Urinary bladder (tissue), 4 donors: ENCODE results near the gene ASB2. TPM values are rescaled to one million over a fixed set of nuclear protein-coding genes. Genes with fewer than 3 reads are reported as not detected.

Experiments
- DNase-seq: peaks from one replicate; pipeline ENCODE4 v3.0.0-alpha.2; 2015; ENCODE audit errors: extremely low spot score
- H3K27ac ChIP-seq: one replicate; pipeline ENCODE4 v1.5.1; 2013; ENCODE audit warnings: low read depth, mild to moderate bottlenecking, moderate library complexity
- H3K36me3 ChIP-seq: one replicate; pipeline ENCODE4 v1.6.1; 2013; ENCODE audit warnings: mild to moderate bottlenecking, moderate library complexity; ENCODE audit not compliant: insufficient read depth
- H3K4me1 ChIP-seq: one replicate; pipeline ENCODE4 v1.6.1; 2013; ENCODE audit warnings: mild to moderate bottlenecking, moderate library complexity; ENCODE audit not compliant: insufficient read depth
- H3K4me3 ChIP-seq: one replicate; pipeline ENCODE4 v1.5.1; 2013; ENCODE audit warnings: low read depth, low read length
- WGBS: extraction: QIAGEN DNeasy Blood & Tissue Kit; methylation state at CpG from one replicate; pipeline ENCODE4 v1.1.7; 2013; 5-methylcytosine and 5-hydroxymethylcytosine counted together
- polyA plus RNA-seq: library from polyadenylated mRNA; stranded (reverse); fragments of 200-250 nt; gene quantifications from one replicate; pipeline ENCODE4 v1.2.3, GENCODE V29; 2013
- total RNA-seq: library from RNA; depleted of rRNA; stranded (reverse); fragments of >200 nt; gene quantifications from one replicate; pipeline ENCODE4 v1.2.3, GENCODE V29; 2014
- donor health status: healthy with polysubstance abuse.
- donor health status: healthy.

The ASB2 gene
- total and polyA plus RNA-seq, 2 donors, result 32.3 to 72.7 TPM

DNA sequence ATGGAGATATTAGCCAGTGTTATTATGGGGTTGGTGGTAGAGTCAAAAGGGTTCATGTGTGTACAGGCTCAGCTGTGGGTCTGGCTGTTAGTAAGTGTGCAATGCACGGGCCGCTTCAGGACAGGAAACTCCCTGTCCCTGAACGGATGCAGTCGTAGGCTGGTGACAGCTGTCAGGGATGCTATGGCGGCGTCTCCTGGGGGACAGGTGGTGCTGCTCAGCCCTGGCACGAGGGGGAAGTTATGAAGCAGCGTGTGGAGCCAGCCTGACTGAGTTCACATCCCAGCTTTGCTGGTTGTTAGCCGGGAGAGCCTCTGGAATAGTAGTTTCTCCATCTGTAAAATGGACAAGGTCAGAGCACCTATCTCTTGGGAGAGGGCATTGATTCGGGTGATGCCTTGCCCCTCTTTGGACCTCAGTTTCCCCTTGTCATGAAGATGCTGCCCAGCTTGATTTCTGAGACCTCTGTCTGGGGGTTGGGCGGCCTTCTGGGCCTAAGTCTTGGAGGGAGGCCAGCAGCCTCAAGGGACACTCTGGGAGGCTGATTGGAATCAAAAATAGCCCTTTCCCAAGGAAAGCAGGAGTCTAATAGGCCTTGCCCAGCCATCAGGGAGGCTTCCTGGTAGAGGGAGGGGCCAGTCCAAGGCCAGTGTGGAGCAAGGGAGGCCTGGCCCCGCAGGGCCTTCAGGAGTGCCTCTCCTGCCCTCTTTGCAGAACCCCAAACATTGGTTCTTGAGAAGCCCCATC lies 7.1 kb downstream of the ASB2 start:
- H3K36me3 ChIP-seq, result no peaks in the 10 kb centered on the region
- DNase-seq, result no peak
- H3K4me3 ChIP-seq, result no peak overlapping the region
- WGBS, result 70% methylated on average over 12 of the region's 12 CpGs
- no peak overlapping the region for H3K27ac ChIP-seq
- no peaks in the 10 kb centered on the region for H3K4me1 ChIP-seq

DNA sequence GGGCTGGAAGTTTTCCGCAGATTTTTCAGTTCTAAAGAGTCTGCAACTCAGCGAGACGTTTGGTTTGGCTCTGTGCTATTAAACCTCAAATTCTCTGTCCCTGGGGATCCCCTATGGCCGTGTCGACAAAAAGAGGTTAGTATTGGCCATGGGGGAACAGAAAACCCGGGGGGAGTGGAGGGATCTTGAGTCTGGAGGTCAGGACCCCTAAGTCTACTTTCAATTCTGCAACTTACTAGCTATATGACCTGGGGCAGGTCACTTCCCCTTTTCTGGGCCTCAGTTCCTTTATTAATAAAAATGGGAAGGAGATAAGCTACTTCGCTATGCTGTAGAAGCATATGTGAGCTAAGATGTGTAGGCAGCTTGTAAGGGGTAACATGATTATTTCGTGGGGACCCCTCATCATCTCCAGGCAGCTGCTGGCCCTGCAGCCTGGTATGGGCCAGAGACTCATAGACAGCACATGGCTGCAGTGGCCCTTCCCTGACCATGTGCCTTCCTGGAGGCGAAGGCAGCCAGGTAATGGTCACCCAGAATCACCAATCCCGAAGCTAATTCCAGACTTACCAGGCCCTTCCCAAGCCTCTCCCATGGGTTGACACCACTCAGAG lies 8.6 kb downstream of the ASB2 start:
- no peak for DNase-seq
- Histone ChIP-seq H3K27ac (no peak overlapping the region), H3K4me1 (no peaks in the 10 kb centered on the region), H3K4me3 (no peak overlapping the region), H3K36me3 (no peaks in the 10 kb centered on the region)
- WGBS, result 66% methylated on average over 10 of the region's 10 CpGs

- Histone ChIP-seq H3K4me1 (no peaks in the 10 kb centered on the region), H3K36me3 (no peaks in the 10 kb centered on the region), H3K4me3 (no peak overlapping the region), H3K27ac (no peak overlapping the region)
- DNase-seq, result no peak
- 94% methylated on average over 3 of the region's 3 CpGs for WGBS
Observed at GRCh38 chr14:93965946-93966474, 10.4 kb downstream of the ASB2 start.

DNA sequence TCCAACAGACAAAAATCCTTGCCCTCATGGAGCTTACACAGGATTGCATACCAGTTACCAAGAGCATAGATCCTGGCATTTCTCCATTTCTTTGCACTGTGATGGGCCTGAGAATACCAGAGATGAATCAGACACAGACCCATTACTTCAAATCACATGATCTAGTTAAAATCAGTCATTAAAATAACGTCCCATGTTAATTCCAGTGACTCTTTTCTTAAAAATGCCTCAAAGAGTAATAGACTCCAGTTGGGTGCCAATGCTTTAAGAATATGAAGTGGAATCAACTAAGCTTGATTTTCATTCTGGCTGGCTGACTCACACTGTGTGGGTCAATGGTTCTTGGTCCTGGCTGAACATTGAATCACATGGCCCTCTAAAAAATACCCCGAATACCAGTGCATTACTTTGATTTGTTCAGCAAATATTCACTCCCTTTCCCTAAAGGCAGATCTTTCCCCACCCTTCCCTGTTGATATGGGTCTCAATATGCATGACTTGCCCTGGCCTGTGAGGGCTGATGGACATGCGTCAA lies 11.0 kb downstream of the ASB2 start:
- Histone ChIP-seq H3K4me1 (no peaks in the 10 kb centered on the region), H3K27ac (no peak overlapping the region), H3K36me3 (no peaks in the 10 kb centered on the region), H3K4me3 (no peak overlapping the region)
- 65% methylated on average over 3 of the region's 3 CpGs for WGBS
- no peak for DNase-seq

- H3K4me1 ChIP-seq, result no peaks in the 10 kb centered on the region
- no peaks in the 10 kb centered on the region for H3K36me3 ChIP-seq
- 91% methylated on average over 3 of the region's 3 CpGs for WGBS
- no peak overlapping the region for H3K4me3 ChIP-seq
- no peak for DNase-seq
- no peak overlapping the region for H3K27ac ChIP-seq
Observed at GRCh38 chr14:93964820-93965286, 11.5 kb downstream of the ASB2 start.

- no peak overlapping the region for H3K27ac ChIP-seq
Observed at GRCh38 chr14:93964281-93964680, 12.1 kb downstream of the ASB2 start.

DNA sequence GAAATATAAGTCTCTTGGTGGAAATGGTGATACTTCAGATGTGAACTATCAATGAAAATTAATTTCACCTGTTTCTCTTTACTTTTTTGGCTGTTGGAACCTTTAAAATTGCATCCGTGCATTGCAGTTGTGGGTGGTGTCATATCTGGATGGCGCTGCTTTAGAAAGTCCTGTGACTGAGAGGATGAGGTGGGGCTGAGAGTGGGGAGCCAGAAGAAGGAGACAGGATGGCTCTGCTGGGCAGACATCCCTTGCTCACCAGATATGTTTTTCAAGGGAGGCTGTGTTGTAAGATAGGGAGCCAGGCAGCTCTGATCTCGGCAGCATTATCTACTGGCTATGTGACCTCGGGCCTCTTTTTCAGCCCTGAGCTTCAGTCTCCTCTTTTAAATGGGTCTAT lies 12.7 kb downstream of the ASB2 start:
- no peaks in the 10 kb centered on the region for H3K4me1 ChIP-seq
- no peak overlapping the region for H3K4me3 ChIP-seq
- DNase-seq, result no peak
- H3K27ac ChIP-seq, result no peak overlapping the region
- no peaks in the 10 kb centered on the region for H3K36me3 ChIP-seq
- 71% methylated on average over 4 of the region's 4 CpGs for WGBS

More at GRCh38 chr14:93964281-93964680, 12.1 kb downstream of the ASB2 start:
- H3K36me3 ChIP-seq, result no peaks in the 10 kb centered on the region
- DNase-seq, result no peak
- H3K4me1 ChIP-seq, result no peaks in the 10 kb centered on the region
- H3K4me3 ChIP-seq, result no peak overlapping the region
- 91% methylated on average over 10 of the region's 10 CpGs for WGBS

- DNase-seq, result no peak
- H3K27ac ChIP-seq, result no peak overlapping the region
- H3K36me3 ChIP-seq, result no peaks in the 10 kb centered on the region
- WGBS, result 50% methylated on average over 16 of the region's 16 CpGs
- H3K4me1 ChIP-seq, result no peaks in the 10 kb centered on the region
- H3K4me3 ChIP-seq, result no peak overlapping the region
Observed at GRCh38 chr14:93962701-93963601, 13.4 kb downstream of the ASB2 start.

DNA sequence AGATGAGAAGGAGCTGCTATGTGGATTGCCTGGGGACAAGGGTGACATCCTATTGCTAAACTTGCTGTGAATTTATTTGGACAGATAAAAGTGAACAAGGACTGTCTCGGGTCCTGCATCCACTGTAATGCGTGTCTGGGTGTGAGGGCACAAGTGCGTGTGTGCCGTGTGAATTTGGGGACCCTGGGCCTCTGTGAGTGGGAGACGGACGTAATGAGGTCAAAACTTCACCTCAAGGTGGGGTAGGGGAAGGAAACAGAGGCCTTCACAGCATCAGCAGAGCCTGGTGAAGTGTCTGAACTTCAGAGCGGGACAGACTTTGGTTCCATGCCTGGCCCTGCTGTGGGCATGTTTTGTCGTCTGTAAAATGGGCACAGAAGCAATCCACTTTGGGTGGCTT lies 14.8 kb downstream of the ASB2 start:
- 88% methylated on average over 8 of the region's 8 CpGs for WGBS
- no peak overlapping the region for H3K4me3 ChIP-seq
- H3K27ac ChIP-seq, result no peak overlapping the region
- DNase-seq, result no peak
- no peaks in the 10 kb centered on the region for H3K4me1 ChIP-seq
- no peaks in the 10 kb centered on the region for H3K36me3 ChIP-seq

DNA sequence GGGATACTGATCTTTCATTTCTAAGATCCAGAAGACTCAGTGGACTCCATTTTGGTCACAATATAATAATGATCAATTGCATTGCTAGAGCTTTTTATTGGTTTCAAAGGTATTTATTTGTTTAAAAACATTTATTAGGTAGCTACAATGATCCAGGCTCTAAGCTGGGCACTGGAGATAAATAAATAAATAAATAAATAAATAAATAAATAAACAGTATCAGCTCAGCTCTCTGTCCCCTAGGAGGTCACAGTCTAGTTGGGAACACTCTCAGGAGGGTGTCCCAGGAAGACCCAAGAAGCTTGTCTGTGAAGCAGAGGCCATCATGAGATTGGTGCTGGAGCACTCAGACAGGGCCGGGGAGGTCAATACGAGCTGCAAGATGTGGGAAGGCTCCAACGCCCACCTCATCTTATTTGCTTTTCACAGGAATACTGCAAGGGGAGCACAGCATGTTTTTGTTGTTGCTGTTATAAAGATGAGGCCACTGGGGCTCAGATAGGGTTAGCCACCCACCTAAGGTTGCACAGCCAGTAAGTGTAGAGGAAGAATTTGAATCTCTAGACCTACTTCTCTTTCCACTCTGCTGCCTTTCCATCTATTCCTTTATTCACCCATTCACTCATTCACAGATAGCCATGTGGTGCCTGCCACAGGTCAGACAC lies 15.5 kb downstream of the ASB2 start:
- Histone ChIP-seq H3K36me3 (no peaks in the 10 kb centered on the region), H3K4me3 (no peak overlapping the region), H3K4me1 (no peaks in the 10 kb centered on the region), H3K27ac (no peak overlapping the region)
- DNase-seq, result no peak
- 87% methylated on average over 3 of the region's 3 CpGs for WGBS

DNA sequence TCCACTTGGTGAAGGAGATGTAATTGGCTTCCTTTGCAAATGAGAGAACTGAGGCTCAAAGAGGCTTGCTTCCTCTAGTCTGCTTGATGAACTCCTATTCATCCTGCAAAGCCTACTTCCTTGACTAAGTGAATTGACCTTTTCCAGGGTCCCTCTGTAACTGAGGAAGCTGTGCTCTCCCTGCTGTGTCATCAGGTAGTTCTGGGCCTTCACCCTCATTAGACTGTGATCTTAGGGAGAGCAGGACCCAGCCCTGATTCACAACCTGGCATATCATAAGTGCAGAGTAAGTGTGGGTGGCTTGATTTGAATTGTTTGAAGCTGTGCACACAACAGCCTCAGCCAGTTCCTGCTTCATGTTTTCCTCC lies 16.3 kb downstream of the ASB2 start:
- no peaks in the 10 kb centered on the region for H3K36me3 ChIP-seq
- H3K4me1 ChIP-seq, result no peaks in the 10 kb centered on the region
- DNase-seq, result no peak
- no peak overlapping the region for H3K27ac ChIP-seq
- H3K4me3 ChIP-seq, result no peak overlapping the region

DNA sequence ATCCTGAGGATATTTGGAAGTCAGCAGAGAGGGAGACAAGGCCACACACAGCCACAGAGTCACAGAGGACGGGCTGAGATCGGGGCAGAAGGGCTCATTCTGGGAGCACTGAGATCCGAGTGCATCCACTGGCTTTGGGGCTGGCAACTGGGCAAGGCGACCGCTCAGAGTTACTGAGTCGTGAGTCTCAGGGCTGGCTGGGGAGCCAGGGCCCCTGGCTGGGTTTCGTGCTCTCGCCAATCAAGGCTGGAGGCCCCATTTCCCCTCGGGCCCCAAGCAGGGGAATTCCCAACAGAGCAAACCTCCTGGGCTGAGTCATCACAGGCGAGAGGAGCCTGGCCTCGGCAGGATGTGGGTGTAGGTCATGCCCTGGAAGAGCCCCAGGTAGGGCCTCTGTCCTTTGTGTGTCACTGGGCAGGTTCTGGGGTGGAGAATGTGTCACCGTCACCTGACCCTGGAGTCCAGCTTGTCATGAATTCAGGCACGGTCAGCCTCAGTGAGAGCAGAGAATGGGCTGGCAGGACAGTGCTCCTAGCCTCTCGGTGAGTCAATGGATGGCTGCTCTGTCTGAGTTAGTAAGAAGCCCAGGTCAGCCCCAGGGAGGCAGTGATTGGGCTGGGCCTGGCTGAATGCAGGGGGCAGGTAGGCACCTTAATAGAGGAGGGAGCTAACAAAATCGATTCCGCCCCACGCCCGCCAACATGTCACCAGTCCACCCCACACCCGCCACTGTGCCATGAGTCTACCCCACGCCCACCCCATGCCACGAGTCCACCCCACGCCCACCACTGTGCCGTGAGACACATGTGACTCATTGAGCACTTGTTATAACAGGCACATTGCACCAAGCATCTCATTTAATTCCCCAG lies 16.9 kb downstream of the ASB2 start:
- H3K36me3 ChIP-seq, result no peaks in the 10 kb centered on the region
- H3K4me3 ChIP-seq, result no peak overlapping the region
- no peaks in the 10 kb centered on the region for H3K4me1 ChIP-seq
- DNase-seq, result peak; percentile 54
- 53% methylated on average over 23 of the region's 23 CpGs for WGBS
- peak overlapping the region; percentile 27 for H3K27ac ChIP-seq
